Measurements from ENCODE around the gene ERFE. TPM values are rescaled to one million over a fixed set of nuclear protein-coding genes. Genes with fewer than 3 reads are reported as not detected.

Gene ERFE
- total and polyA plus RNA-seq, 2 donors (not counting 3 experiments of a cell fraction or from before 2014, with no cell fraction given): 0.65 to 1.2 TPM

GRCh38 chr2:238142382-238143205 lies 16.2 kb upstream of the ERFE start:
- TF ChIP-seq CTCF (IDR thresholded peaks at IDR 0.05; ENCODE audit: extremely low read depth in 1 of 2, insufficient read depth in 1 of 2, low read depth in 1 of 2, low read length in 2 of 2) (no peak), POLR2AphosphoS5 (IDR thresholded peaks at IDR 0.05; ENCODE audit: insufficient read depth, low read depth, low read length) (no peak), MAX (IDR thresholded peaks at IDR 0.05; ENCODE audit: insufficient read depth, insufficient read length) (no peak), EZH2 (IDR thresholded peaks at IDR 0.05; ENCODE audit: borderline replicate concordance, low read depth, low read length, severe bottlenecking) (no peak), FOS (IDR thresholded peaks at IDR 0.05; ENCODE audit: borderline replicate concordance, insufficient read depth, low read length) (no peak), MYC (IDR thresholded peaks at IDR 0.05; ENCODE audit: low read depth, low read length) (no peak), POLR2A (IDR thresholded peaks at IDR 0.05; ENCODE audit: low read depth, low read length) (no peak), JUN (IDR thresholded peaks at IDR 0.05; ENCODE audit: borderline replicate concordance, insufficient read depth, insufficient read length, low read depth) (no peak), GATA2 (IDR thresholded peaks at IDR 0.05; ENCODE audit: insufficient read depth, insufficient read length, low read depth, low read length) (no peak)
- H3K9me3 ChIP-seq (replicated peaks; ENCODE audit: control insufficient read depth, insufficient read depth, low read length): no peaks in the 10 kb centered on the region
- H3K27me3 ChIP-seq (ENCODE audit: control insufficient read depth in 2 of 2, insufficient read depth in 2 of 2, low read length in 2 of 2): no peaks in the 10 kb centered on the region
- no peaks in the 10 kb centered on the region for H4K20me1 ChIP-seq (replicated peaks; ENCODE audit: control insufficient read depth, extremely low read depth, insufficient read depth, low read length)
- no peak overlapping the region for H2AFZ ChIP-seq (ENCODE audit: low read depth, low read length)
- ChIA-PET CTCF (no interaction called here), POLR2A (no interaction called here)
- DNase-seq (ENCODE audit: low read depth, low spot score) (no peak), FAIRE-seq (no peak)
- H3K79me2 ChIP-seq (ENCODE audit: control insufficient read depth, insufficient read depth, low read length): no peaks in the 10 kb centered on the region
- H3K27ac ChIP-seq (ENCODE audit: insufficient read depth, low read depth, low read length): no peak overlapping the region
- no peaks in the 10 kb centered on the region for H3K4me1 ChIP-seq (ENCODE audit: control insufficient read depth, extremely low read depth, insufficient read depth, low read length)
- H3K4me2 ChIP-seq (ENCODE audit: insufficient read depth, low read length): no peak overlapping the region
- dilution Hi-C loops (cut with MboI; ENCODE audit: extremely low pct_ligation_motif_present, low sequenced_read_pairs): no loop called here
- no peaks in the 10 kb centered on the region for H3K9me1 ChIP-seq (replicated peaks; ENCODE audit: control insufficient read depth, extremely low read depth, insufficient read depth, low read length)
- intact Hi-C loops (cut with micrococcal nuclease): loop anchor here (2.0 kb wide), 1 partner anchor 34 kb away; no protein-coding TSS in a partner anchor
- no peak overlapping the region for H3K9ac ChIP-seq (replicated peaks; ENCODE audit: extremely low read depth, insufficient read depth, low read length)
- no peak overlapping the region for H3K4me3 ChIP-seq (replicated peaks in 1 of 3; ENCODE audit: insufficient read depth in 1 of 3, low read depth in 1 of 3, low read length in 3 of 3)
- no peaks in the 10 kb centered on the region for H3K36me3 ChIP-seq (ENCODE audit: control insufficient read depth in 2 of 2, extremely low read depth in 1 of 2, insufficient read depth in 2 of 2, low read length in 2 of 2)
- no TSS peak for BruUV-seq (replicated peaks)

Data from endothelial cell of umbilical vein (primary cell).